Measurements from ENCODE around the gene TRAF3. TPM values are rescaled to one million over a fixed set of nuclear protein-coding genes. Genes with fewer than 3 reads are reported as not detected.

The TRAF3 gene
- total and polyA plus RNA-seq, 2 experiments from 2014 or later = 6.3 to 19.7 TPM

DNA sequence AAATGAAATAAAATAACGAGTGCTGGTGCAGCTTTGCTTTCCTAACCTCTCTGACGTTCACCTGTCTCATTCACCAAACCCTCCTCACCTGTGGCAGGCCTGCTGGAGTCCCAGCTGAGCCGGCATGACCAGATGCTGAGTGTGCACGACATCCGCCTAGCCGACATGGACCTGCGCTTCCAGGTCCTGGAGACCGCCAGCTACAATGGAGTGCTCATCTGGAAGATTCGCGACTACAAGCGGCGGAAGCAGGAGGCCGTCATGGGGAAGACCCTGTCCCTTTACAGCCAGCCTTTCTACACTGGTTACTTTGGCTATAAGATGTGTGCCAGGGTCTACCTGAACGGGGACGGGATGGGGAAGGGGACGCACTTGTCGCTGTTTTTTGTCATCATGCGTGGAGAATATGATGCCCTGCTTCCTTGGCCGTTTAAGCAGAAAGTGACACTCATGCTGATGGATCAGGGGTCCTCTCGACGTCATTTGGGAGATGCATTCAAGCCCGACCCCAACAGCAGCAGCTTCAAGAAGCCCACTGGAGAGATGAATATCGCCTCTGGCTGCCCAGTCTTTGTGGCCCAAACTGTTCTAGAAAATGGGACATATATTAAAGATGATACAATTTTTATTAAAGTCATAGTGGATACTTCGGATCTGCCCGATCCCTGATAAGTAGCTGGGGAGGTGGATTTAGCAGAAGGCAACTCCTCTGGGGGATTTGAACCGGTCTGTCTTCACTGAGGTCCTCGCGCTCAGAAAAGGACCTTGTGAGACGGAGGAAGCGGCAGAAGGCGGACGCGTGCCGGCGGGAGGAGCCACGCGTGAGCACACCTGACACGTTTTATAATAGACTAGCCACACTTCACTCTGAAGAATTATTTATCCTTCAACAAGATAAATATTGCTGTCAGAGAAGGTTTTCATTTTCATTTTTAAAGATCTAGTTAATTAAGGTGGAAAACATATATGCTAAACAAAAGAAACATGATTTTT is 128.2 kb downstream of the TRAF3 start:
- DNase-seq (ENCODE audit: low read depth in 1 of 2, low spot score in 1 of 2) = no peak
- no peak overlapping the region for H3K4me3 ChIP-seq
- no peaks in the 10 kb centered on the region for H3K9me3 ChIP-seq (ENCODE audit: low read depth)
- H3K27ac ChIP-seq = no peak overlapping the region
- no peaks in the 10 kb centered on the region for H3K27me3 ChIP-seq
- peaks cover 29% of the 10 kb centered on the region for H3K4me1 ChIP-seq (ENCODE audit: low read depth)
- TF ChIP-seq, protein P1, sequence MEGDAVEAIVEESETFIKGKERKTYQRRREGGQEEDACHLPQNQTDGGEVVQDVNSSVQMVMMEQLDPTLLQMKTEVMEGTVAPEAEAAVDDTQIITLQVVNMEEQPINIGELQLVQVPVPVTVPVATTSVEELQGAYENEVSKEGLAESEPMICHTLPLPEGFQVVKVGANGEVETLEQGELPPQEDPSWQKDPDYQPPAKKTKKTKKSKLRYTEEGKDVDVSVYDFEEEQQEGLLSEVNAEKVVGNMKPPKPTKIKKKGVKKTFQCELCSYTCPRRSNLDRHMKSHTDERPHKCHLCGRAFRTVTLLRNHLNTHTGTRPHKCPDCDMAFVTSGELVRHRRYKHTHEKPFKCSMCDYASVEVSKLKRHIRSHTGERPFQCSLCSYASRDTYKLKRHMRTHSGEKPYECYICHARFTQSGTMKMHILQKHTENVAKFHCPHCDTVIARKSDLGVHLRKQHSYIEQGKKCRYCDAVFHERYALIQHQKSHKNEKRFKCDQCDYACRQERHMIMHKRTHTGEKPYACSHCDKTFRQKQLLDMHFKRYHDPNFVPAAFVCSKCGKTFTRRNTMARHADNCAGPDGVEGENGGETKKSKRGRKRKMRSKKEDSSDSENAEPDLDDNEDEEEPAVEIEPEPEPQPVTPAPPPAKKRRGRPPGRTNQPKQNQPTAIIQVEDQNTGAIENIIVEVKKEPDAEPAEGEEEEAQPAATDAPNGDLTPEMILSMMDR (IDR thresholded peaks at IDR 0.05; ENCODE audit: low read depth, low read length) = no peak
- H3K36me3 ChIP-seq = peaks cover 7% of the 10 kb centered on the region

DNA sequence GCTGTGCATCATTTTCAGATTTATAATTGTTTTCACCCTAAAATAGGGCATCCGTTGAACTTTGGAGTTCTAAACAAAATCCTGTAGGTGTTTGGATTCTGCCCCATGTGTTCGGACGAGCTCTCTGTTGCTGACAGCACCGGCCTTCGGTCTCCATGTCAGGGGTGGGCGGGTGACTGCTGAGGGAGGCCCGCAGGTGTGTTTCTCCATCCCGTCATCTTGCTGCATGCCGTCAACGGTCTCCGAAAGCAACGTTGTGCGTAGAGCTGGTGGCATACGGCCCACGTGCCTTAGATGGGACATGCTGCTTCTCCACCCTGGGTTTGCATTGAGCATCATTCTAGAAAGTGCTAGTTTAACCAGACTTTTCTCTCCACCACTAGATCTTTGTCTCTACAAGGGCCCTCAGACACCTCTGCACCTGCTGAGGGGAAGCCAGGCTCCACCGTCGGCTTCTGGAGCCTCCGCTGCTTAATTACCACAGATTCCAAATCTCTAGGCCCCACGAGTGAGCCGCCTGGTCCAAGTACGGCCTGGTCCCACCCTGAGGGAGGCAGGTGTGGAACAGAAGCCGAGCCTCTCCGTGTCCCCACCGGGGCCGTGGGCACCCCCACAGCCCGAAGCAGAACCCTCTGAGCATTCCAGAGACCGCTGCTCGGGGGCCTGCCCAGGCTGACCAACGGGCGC is 129.5 kb downstream of the TRAF3 start:
- peaks cover 7% of the 10 kb centered on the region for H3K36me3 ChIP-seq
- no peaks in the 10 kb centered on the region for H3K9me3 ChIP-seq (ENCODE audit: low read depth)
- no peaks in the 10 kb centered on the region for H3K27me3 ChIP-seq
- H3K4me1 ChIP-seq (ENCODE audit: low read depth) = peaks cover 24% of the 10 kb centered on the region
- no peak for DNase-seq (ENCODE audit: low read depth in 1 of 2, low spot score in 1 of 2)
- H3K4me3 ChIP-seq = no peak overlapping the region
- TF ChIP-seq, protein P1 (IDR thresholded peaks at IDR 0.05; ENCODE audit: low read depth, low read length) = no peak
- H3K27ac ChIP-seq = no peak overlapping the region

DNA sequence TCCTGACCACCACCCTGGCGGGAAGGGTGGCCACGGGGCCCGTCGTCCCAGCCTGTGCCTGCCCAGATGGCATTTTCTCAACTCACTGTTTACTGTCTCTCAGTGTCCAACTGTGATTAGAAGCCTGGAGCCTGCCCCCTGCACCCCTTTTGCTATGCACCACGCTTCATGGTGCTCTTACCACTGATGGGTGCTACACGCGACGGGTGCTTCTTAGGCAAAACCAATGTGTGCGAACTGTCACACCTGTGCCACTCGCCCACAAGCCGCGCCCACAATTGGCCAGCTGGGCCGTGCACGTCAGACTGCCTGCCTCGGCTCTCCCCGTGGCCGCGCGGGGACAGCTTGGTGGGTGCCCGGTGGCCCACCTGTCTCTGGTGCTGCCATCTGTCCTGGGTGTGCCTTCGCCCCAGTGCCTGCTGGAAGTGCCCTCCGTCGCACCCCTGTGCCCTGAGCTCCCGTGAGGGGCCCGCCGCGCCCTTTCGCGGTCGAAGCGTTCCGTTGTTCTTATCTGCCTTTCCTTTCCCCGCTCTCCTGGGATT is 130.1 kb downstream of the TRAF3 start:
- peaks cover 19% of the 10 kb centered on the region for H3K4me1 ChIP-seq (ENCODE audit: low read depth)
- no peaks in the 10 kb centered on the region for H3K9me3 ChIP-seq (ENCODE audit: low read depth)
- no peak for DNase-seq (ENCODE audit: low read depth in 1 of 2, low spot score in 1 of 2)
- no peak overlapping the region for H3K4me3 ChIP-seq
- H3K27me3 ChIP-seq = no peaks in the 10 kb centered on the region
- no peak overlapping the region for H3K27ac ChIP-seq
- H3K36me3 ChIP-seq = peaks cover 7% of the 10 kb centered on the region
- TF ChIP-seq, protein P1 (IDR thresholded peaks at IDR 0.05; ENCODE audit: low read depth, low read length) = no peak

DNA sequence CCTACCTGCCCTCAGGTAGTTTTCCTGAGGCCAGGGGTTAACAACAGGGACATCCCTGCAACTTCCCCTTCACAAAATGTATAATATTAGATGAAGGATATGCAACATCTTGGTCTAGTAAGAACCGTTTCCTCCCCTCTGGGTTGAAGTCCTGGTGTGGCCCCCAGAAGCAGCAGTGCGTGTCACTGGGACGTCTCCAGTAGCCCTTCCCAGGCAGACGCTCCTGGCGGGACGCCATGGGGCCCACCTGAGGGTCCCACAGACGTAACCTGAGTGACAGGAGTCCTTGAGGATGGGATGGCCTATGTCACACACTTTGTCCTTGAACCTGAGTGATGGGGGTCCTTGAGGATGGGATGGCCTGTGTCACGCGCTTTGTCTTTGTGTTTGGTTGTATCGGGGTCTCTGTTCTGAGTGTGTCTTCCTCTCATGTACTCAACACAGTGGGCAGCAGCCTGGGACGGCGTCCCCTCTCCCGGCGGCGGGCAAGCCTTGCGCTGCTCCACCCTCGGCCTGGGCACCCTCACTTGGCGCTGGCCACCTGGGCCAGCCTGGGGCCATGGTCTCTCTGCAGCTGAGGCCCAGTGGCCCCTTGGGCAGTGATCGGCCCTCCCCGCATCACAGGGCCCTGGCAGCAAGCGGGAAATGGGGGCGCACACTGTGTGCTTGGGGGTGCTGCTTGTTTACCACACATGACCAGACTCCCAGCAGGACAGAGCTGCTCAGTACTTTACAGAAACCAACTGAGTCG is 130.9 kb downstream of the TRAF3 start:
- DNase-seq (ENCODE audit: low read depth in 1 of 2, low spot score in 1 of 2) = no peak
- Histone ChIP-seq H3K27ac (no peak overlapping the region), H3K4me1 (ENCODE audit: low read depth) (peaks cover 11% of the 10 kb centered on the region), H3K36me3 (peaks cover 7% of the 10 kb centered on the region), H3K9me3 (ENCODE audit: low read depth) (no peaks in the 10 kb centered on the region), H3K4me3 (no peak overlapping the region), H3K27me3 (no peaks in the 10 kb centered on the region)
- TF ChIP-seq, protein P1 (IDR thresholded peaks at IDR 0.05; ENCODE audit: low read depth, low read length) = no peak

Data from cardiac muscle cell (in vitro differentiated cells and primary cell).